ENCODE measurements around the gene STON2.
A peak's percentile ranks its signal among the peaks of the same experiment; 100 is the strongest.

Gene STON2

GRCh38 chr14:81418057-81418790, 18.1 kb upstream of the STON2 start:
- DNase-seq (ENCODE audit: low read depth): no peak

GRCh38 chr14:81416981-81417380, 16.9 kb upstream of the STON2 start:
- DNase-seq (ENCODE audit: low read depth): no peak

- DNase-seq (ENCODE audit: low read depth): no peak
Observed at GRCh38 chr14:81416194-81416952, 16.2 kb upstream of the STON2 start.

- no peak for DNase-seq (ENCODE audit: low read depth)
Observed at GRCh38 chr14:81415781-81416180, 15.7 kb upstream of the STON2 start.

GRCh38 chr14:81414123-81414522, 14.0 kb upstream of the STON2 start:
- no peak for DNase-seq (ENCODE audit: low read depth)

- no peak for DNase-seq (ENCODE audit: low read depth)
Observed at GRCh38 chr14:81412779-81413178, 12.7 kb upstream of the STON2 start.

GRCh38 chr14:81408595-81408994, 8.5 kb upstream of the STON2 start:
- DNase-seq (ENCODE audit: low read depth): no peak

GRCh38 chr14:81406863-81407262, 6.7 kb upstream of the STON2 start:
- no peak for DNase-seq (ENCODE audit: low read depth)

- no peak for DNase-seq (ENCODE audit: low read depth)
Observed at GRCh38 chr14:81402123-81402495, 2.0 kb upstream of the STON2 start.

- peak; percentile 50 for DNase-seq (ENCODE audit: low read depth)
Observed at GRCh38 chr14:81401420-81402122, 1.4 kb upstream of the STON2 start.

GRCh38 chr14:81400852-81401251, 728 bp upstream of the STON2 start:
- DNase-seq (ENCODE audit: low read depth): peak; percentile 64

GRCh38 chr14:81398196-81398891, 1.8 kb downstream of the STON2 start:
- no peak for DNase-seq (ENCODE audit: low read depth)

GRCh38 chr14:81396113-81396512, 4.0 kb downstream of the STON2 start:
- no peak for DNase-seq (ENCODE audit: low read depth)

GRCh38 chr14:81394739-81395138, 5.4 kb downstream of the STON2 start:
- DNase-seq (ENCODE audit: low read depth): no peak

GRCh38 chr14:81392976-81393643, 7.0 kb downstream of the STON2 start:
- no peak for DNase-seq (ENCODE audit: low read depth)

GRCh38 chr14:81392052-81392451, 8.1 kb downstream of the STON2 start:
- no peak for DNase-seq (ENCODE audit: low read depth)

- no peak for DNase-seq (ENCODE audit: low read depth)
Observed at GRCh38 chr14:81390696-81391095, 9.4 kb downstream of the STON2 start.

GRCh38 chr14:81388336-81388735, 11.8 kb downstream of the STON2 start:
- no peak for DNase-seq (ENCODE audit: low read depth)

- no peak for DNase-seq (ENCODE audit: low read depth)
Observed at GRCh38 chr14:81386290-81386745, 13.8 kb downstream of the STON2 start.

- DNase-seq (ENCODE audit: low read depth): no peak
Observed at GRCh38 chr14:81385886-81386285, 14.2 kb downstream of the STON2 start.

GRCh38 chr14:81385419-81385818, 14.7 kb downstream of the STON2 start:
- no peak for DNase-seq (ENCODE audit: low read depth)

GRCh38 chr14:81384900-81385299, 15.2 kb downstream of the STON2 start:
- no peak for DNase-seq (ENCODE audit: low read depth)
